Fibroblast of lung (primary cell): Measurements from ENCODE around the gene HSD3B2.

Source experiments
- EZH2 ChIP-seq: IDR thresholded peaks from 2 replicates; pipeline ENCODE4 v1.5.1; 2012; ENCODE audit warnings: low read length, control low read depth, mild to moderate bottlenecking; ENCODE audit errors: missing control alignments
- TF ChIP-seq, protein P1 (sequence below), 2 donors: IDR thresholded peaks in 1 of 2; conservative IDR thresholded peaks in 1 of 2; 1 replicate in 1 of 2; 2 replicates in 1 of 2; pipeline ENCODE4 v1.5.1; 2011 to 2012; ENCODE audit warnings: low read length in 2 of 2, control low read depth in 1 of 2, inconsistent platforms in 1 of 2, low read depth in 1 of 2, mild to moderate bottlenecking in 1 of 2

DNA sequence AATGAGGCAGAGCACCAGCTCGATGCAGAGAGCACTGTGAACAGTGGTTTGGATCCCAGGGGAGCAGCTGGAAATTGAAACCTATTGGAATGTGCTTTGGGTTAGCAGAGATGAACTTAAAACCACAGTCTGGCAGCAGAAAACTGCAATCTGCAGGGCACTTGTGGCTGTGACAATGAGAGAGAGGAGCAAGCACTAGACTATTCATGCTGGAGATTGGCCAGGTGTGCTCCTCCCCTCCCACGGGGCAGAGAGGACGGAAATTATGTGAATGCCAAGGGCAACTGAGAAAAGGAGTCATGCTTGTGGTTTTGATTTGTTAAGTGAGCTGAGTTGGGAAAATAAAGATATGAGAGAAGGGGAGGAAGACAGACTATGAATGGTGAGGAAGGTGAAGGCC, 38.1 kb downstream of the HSD3B2 start:
- TF ChIP-seq, protein P1, sequence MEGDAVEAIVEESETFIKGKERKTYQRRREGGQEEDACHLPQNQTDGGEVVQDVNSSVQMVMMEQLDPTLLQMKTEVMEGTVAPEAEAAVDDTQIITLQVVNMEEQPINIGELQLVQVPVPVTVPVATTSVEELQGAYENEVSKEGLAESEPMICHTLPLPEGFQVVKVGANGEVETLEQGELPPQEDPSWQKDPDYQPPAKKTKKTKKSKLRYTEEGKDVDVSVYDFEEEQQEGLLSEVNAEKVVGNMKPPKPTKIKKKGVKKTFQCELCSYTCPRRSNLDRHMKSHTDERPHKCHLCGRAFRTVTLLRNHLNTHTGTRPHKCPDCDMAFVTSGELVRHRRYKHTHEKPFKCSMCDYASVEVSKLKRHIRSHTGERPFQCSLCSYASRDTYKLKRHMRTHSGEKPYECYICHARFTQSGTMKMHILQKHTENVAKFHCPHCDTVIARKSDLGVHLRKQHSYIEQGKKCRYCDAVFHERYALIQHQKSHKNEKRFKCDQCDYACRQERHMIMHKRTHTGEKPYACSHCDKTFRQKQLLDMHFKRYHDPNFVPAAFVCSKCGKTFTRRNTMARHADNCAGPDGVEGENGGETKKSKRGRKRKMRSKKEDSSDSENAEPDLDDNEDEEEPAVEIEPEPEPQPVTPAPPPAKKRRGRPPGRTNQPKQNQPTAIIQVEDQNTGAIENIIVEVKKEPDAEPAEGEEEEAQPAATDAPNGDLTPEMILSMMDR (conservative IDR thresholded peaks at IDR 0.05 in 1 of 2, IDR thresholded peaks at IDR 0.05 in 1 of 2; ENCODE audit: low read depth in 1 of 2, low read length in 2 of 2) = no peak
- no peak for TF ChIP-seq EZH2
